Fibroblast of skin of right quadriceps (primary cell): ENCODE data around the gene SLC25A38.

Source experiments
- DNase-seq: peaks from one replicate; pipeline ENCODE4 v3.0.0-alpha.2; 2013

SLC25A38 gene

GRCh38 chr3:39438880-39439279 lies 55.7 kb downstream of the SLC25A38 start:
- no peak for DNase-seq

DNA sequence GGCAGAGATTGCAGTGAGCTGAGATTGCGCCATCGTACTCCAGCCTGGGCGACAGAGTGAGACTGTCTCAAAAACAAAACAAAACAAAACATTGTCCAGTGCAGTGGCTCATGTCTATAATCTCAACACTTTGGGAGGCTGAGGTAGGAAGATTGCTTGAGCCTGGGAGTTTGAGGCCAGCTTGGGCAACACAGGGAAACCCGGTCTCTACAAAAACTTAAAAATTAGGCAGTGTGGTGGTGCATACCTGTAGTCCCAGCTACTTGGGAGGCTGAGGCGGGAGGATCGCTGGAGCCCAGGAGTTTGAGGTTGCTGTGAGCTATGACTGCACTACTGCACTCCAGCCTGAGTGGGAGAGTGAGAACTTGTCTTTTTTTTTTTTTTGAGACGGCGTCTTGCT lies 57.1 kb downstream of the SLC25A38 start:
- DNase-seq = no peak

DNA sequence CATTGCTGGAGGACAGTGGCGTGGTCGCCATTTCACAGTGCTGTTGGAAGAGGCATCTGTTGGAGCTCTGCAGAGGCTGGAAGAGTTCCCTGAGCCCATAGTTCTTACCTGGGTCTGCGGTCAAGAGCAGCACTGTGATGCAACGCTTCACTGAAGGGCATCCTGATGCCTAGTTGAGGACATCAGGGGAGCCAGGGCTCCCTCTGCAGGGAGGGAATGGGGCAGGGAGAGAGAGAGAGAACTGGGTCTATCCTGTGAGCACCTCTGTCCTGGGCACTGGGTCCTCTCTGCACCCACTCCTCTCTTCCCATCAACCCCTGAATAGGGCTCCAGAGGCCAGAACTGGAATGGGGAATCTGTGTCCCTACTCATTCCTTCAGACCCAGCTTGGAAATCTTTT lies 60.4 kb downstream of the SLC25A38 start:
- DNase-seq = no peak

DNA sequence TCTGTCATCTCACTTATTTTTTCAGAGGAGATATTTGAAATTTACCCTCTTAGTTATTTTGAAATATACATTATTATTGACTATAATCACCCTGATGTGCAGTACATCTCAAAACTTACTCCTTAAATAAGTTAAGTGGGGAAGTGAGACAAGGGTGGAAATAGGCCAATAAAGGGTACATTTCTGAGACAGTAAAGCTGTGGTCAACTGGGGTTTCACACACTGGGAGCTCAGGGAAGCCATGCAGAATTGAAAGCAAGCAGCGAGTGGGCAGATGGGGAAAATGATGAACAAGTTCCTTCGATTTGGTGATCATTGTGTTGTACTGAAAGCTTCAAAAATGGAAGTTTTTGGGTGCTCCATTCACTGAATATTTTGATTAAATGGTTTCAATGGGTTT lies 62.8 kb downstream of the SLC25A38 start:
- DNase-seq = no peak

DNA sequence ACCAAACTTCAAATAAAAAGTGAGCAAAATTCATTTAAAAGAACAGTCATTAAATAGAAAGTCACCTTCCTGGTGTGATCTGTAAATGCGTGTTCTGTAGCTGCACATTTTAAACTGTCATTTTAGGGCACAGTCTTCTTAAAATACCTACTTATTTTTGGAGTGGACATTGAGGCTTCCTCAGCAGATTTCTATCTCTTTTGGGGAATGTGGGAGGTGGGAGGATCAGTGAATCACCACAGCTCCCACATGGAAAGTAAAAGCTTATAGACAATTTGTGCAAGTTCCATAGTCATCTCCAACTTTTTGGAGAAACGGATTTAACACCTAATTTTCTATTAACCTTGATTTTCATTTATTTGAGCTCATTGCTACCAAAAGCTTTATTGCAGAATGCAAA lies 63.3 kb downstream of the SLC25A38 start:
- DNase-seq = no peak
